Medulla oblongata (tissue), 1 donor: Measurements from ENCODE around the gene RNF207.

Source experiments
- DNase-seq: peaks from one replicate; pipeline ENCODE4 v3.0.0-alpha.2; 2015; ENCODE audit errors: extremely low spot score

Gene RNF207

DNA sequence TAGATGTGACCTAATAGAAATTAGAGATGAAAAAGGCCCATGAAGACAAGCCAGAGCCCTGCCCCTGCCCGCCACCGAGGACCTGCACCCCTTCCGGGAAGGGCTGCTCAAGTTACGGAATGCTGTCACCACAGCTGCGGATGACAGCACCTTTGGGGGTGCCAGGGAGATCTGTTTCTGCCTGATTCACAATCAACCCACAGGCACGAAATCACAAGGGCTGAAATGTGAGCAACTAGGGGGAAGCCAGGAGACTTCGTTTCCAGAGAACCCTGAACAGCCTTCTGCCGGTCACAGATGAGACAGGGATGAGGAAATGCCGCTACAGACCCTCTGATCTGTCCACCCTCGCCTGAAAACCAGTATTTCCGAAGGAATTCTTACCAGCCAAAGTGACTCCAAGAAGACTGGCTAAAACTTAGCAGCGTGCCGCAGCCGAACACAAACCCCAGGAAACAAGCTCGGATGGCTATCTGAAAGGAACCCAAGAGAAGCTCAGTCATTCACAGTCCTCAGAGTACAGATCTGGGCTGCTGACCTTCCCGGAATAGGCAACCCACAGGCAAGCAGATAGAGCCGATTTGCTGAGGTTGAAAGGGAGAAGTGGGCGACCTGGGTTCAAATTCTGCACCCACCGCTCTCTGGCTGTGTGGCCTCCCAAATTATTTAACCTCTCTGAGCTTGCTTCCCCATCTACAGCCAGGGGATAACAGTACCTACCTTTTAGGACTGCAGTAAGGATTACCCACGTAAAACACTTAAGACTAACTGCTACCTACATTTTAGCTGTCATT is 28.8 kb downstream of the RNF207 start:
- no peak for DNase-seq

DNA sequence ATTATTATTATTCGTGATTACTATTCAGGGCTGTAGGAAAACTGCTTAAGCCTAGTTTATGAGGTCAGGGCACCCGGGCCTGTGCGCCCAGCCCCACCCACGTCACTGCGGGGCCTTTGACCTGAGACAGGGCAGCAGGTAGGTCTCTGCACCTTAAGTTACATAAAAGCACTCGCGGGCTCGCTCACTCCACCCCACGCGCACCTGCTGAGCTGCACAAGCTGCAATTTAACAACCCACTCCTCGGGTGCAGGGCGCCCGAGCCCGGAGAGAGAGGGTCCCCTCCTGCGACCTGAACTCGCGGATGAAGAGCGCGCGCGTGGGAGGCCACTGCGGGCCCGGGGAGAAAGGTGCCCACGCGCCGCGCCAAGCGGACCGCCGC is 29.4 kb downstream of the RNF207 start:
- no peak for DNase-seq

DNA sequence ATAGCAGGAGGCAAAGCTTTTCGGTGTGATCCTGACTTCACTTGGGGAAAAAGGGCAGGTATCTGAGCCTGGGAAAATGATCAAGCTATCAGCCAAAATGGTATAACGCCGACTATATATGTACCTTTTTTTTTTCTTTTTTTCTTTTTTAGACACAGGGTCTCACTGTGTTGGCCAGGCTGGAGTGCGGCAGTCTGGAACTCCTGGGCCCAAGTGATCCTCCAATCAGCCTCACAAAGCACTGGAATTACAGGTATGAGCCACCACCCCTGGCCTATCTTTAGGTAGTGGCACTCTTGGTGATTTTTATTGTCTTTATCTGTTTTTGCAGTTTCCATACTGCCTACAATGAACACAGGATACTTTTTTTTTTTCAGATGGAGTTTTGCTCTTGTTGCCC is 31.2 kb downstream of the RNF207 start:
- DNase-seq, result no peak

DNA sequence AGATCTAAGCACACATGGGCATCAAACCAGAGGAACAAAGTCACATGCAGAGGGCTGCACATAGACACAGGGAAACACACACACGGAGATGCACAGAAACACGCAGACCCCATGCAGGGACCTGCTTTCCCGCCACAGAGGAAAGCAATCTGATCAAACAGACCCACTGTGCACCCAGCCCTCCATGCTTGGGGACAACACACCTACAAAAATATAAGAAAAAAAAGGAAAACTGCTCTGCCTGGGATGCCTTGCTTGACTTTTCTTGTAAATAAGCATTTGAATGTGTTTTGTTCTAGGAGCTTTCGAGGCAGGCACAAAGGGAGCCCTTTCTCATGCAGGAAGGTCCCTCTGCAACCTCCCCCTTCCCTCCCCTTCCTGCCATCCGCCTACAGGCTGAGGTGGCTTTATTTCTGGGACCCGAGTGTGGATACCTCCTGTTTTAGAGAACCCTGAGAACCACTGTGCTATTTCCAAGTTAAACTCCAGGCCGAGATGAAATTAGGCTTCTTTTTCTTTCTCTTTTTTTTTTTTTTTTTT is 33.4 kb downstream of the RNF207 start:
- no peak for DNase-seq

DNA sequence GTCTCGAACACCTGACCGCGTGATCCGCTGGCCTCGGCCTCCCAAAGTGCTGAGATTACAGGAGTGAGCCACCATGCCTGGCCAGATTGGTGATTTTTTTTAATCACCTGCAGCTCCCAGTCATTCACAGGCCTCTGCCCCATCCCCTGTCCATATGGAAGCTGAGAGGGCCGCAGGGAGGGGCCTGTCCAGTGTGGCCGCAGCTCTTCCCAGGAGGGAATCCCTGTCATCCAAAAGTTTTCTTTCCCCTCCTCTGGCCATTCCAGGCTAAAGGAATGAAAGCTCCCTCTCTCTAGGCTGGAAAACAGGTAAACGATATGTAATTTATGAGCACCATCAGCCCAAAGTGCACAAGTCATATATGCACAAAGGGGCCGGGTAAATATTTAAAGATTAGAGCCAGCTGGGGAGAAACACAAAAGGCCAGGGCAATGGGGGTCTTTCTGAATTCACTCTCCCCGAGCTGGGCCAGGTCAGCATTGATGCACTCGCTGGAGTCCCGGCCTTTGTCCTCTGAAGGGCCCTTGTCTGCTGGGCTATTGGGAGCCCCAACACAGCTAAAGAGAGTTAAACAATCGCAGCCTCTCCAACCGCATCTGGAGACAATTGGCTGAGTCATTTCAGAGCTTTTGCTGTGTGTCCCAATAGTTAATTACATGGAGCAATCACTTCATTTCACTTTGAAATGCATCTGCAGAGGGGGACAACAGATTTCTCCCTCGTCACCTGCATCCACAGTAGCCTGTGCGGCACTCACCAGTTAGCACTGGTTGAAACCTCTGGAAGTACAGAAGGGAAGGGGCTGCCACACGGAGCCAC is 34.2 kb downstream of the RNF207 start:
- no peak for DNase-seq

DNA sequence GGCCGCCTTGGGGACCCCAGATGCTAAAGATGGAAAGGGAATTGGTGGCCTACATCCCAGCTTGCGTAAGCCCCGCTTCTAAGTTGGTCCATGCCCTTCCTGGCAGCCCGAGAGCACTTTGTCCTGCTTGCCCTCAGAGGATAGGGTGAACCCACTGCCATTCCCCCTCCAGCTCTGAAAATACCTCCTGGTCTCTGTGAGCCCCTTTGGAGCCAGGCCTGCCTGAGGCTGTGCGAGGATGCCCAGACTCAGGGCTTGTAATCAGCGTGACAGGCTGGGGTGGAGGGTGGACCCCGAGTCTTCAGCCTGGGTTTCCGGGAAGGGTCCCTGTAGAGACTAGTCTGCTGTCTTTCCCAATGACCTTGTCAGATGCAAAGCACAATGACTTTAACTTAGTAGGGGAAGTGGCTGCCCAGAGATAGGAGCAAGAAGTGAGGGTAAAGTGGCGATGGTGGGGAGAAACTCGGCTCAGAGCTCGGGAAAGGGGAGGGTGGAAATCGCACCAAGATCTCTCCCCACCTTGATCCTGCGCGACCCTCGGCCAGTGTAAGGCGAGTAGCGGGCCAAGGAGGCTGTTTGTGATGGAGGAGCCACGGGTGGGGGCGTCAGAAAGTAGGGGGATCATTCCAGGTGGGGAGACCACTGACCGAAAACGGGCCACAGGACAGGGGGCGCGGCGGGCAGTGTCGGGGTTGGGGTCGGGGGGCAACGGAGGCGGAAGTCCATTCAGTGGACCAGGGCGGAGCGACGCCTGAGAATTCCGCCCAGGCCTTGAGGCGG is 35.4 kb downstream of the RNF207 start:
- no peak for DNase-seq

DNA sequence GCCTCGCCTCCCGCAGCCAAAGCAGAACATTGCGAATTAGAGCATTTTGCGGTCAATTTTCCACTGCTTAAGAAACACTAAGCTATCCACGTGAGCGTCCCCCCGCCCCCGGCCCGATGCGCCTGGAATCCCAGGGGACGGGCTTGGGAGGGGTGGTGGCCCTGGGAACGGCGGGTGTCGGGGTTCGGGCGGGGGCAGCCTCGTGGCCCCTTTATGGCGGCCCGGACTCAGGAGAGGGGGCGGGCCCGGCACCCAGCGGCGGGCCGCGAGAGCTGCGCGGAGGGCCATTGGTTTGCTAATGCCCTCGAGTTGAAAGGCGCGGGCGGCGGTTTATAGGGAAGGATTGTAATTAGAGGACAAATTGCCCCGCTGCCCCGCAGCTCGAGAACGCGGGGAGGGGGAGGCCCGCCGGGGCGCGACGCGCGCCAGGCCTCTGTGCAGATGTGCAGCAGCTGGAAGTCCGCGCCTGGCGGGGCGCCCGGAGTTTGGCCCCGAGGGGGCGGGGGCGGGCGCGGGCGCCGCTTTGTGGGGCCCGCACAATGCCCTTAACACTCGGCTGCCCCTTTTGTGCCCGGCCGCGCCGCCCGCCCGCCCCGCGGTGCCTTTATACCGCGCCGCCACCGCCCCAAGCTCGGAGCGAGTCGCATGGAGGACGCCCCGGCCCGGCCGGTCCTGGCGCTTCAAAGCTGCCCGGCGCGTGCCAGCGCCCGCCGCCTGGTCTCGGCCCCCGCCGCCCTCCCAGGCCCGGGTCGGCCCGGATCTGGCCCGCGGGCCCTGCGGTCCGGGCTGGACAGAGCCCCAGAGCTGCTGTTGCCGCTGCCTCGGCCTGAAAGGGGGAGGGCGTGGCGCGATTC is 36.2 kb downstream of the RNF207 start:
- no peak for DNase-seq

DNA sequence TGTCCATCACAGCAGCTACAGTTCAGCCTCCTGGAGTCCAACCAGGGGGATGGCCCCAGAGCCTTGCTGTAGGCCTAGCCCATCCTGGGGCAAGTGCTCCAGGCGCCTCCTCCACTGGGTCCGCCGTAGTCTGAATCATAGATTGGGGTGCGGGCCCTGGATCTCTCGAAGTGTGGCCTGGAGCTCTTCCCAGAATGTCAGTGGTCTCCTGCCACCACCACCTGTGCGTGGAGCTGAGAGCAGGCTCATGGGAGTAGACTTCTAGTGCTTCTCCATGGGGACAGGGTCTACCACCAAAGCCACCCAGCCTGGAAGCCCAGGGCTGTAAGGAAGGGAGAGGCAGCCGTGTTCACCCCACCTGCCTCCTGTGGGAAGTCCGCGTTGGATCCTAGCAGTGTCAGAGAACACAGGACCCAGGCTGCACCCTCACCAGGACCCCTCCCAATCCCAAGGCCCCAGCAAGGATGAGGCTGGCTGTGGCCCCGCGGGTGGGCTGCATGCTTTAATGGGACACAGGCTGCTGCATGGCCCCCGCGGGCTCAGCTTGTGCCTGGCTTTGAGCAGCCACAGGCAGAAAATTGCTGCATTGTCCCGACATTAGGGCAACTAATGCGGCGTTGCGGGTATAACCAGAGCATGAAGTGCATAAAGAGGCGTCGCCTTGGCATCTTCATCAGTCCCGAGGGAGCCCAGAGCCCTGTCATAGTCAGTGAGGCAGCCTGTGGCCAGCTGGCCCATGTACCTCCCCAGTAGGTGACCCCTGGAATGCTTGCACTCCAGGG is 37.3 kb downstream of the RNF207 start:
- DNase-seq, result no peak

DNA sequence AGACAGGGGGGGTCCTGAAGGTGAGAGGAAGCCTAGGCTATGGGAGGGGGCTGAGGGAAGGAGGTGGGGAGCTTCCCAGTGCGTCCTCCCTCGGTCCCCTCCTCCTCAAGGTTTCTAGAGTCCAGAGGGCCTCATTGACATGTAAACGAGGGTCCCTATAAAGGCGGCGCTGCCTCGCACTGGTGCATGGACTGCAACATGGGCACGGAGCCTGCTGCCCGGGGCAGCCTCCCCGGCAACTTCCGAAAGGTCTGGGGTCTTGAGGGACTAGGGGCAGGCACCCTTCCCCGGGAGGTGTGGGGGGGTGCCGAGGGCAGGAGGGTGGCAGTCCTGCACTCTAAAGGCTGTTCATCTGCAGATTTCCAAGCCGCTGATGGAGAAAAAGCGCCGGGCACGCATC is 38.1 kb downstream of the RNF207 start, which contains the start of gene HES3:
TSS of gene HES3 (plus strand) at position 187 of the 400 bp plus-strand sequence. CDS start at position 374, 187 bp downstream.
- DNase-seq, result no peak

DNA sequence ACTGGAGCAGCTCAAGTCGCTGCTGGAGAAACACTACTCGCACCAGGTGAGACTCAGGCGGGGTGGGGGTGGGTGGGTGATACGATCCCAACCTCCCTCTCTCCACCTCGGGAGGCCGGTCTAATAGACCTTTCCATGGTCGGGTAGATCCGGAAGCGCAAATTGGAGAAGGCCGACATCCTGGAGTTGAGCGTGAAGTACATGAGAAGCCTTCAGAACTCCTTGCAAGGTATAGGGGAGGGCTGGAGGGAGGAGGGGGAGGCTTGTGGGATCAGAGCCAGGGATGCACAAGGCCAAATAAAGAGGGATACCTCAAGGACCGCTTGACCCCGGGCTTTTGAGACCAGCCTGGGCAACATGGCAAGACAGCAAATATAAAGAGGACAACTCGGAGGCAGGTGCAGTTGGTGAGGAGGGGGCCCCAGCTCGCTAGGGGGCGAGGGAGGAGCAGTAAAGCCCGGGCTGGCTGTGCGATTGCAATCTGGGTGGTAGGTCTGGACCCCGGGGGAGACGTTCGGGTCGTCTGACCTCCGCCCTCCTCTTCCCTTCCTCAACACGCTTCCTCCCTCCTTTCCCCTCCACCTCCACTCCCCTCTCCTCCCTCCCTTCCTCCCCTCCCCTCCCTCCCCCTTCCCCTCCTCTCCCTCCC is 38.6 kb downstream of the RNF207 start:
- no peak for DNase-seq

DNA sequence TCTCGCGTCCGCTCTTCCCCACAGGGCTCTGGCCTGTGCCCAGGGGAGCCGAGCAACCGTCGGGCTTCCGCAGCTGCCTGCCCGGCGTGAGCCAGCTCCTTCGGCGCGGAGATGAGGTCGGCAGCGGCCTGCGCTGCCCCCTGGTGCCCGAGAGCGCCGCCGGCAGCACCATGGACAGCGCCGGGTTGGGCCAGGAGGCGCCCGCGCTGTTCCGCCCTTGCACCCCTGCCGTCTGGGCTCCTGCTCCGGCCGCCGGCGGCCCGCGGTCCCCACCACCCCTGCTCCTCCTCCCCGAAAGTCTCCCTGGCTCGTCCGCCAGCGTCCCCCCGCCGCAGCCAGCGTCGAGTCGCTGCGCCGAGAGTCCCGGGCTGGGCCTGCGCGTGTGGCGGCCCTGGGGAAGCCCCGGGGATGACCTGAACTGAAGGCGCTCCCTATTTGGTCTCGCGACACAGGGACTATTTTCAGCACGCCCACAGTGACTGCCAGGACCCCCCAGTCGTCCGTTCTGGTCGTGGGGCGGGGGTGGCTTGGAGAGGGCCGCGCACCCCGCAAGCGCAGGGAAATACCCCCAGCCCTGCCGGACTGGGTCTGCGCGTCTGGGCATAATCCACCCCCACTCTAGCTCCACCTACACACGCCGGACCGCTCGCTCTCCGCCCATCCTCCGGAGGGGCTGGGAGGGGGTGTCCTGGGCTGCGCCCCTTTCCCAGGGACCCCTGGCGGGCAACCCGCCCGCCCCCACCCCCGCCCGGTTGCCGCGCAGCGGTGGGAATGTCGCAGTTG is 39.4 kb downstream of the RNF207 start:
- peak; percentile 75 for DNase-seq

DNA sequence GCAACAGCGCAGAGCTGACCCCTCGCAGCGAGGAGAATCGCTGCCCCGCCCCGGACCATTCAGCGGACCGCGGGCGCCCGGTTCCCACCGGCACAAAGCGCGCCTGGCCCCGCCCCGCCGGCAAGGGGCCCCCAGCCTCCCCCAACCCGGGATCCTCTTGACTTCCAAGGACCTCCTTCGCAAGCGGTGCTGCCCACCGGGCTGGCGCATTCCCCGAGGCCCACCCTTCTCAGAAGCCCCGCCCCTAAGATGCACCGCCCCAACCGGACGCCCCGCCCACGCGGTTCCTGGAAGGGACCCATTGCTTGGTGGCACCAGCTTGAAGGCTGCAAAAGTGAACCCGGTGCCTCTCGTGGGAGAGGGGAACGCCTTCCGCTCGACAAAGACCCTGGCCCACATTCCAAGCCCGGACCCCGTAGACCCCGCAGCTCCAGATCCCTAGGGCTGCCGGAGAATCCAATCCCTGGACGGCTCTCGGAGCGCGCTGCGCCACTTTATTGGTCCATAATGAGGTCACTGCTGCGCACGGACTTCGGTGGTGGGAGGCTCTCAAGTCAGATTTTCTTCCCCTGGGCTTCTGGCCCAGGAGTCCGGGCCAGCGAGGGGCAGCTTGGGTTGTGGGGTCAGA is 40.1 kb downstream of the RNF207 start:
- DNase-seq, result no peak

DNA sequence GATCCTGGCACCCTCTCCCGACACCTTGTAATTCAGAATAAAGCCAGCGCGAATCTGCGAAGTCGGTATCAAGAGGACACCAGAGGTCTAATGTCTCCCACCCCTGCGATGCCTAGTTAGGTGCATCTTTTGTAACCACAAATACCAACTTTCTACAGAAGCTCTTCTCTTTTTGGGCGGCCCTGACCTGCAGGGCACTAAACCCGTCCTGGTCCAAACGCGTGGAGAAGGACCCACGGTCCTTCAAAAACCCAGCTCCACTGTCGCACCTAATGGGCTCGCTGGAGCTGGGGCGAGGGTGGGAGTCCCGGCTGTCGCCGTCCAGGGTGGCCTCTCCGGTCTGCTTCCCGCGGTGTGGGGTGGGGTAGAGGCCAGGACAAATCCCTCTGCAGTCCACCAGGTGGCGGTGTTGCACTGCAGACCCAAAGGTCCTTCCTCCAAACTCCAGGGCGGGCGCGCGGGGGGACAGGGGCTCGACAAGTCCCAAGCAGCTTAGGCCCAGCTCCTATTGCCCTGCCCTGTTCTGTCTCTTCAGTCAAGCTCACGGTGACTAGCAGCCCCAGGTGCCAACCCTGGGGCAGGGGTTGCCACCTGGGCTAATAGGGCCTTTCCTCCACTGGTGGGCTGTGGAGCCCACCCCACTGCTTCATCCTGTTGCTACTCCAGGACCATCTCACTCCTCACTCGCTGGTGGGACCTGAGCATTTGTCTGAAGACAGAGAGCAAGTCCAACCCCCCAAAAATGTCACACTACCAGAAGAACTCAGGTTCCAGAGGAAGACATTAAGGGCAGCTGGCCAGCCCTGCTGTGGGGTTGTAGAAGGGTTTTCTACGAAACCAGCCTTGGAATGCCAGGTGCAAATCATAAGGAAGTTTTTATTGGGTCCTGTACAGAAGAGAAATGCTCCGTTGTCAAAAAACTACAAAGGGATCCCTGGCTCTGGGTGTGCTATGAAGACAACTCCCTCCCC is 40.9 kb downstream of the RNF207 start:
- DNase-seq, result peak; percentile 77

DNA sequence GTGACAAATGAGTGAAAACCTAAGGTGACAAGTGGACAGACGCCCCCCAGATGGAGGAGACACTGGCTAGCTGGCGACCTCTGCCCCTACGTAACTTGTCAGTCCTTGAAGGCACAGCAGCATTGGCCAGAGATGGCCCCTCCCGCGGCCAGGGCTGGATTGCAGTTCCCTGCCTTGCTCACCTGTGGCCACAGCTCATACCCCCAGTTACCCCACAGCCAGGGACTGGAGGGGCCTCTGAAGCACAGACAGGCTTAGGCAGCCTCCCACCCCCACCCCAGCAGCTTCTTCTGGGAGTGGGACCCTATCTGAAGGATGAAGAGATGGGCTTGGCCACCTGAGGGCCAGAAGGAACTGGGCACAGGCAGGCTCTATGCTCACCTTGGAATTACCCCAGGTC is 41.7 kb downstream of the RNF207 start:
- DNase-seq, result no peak

DNA sequence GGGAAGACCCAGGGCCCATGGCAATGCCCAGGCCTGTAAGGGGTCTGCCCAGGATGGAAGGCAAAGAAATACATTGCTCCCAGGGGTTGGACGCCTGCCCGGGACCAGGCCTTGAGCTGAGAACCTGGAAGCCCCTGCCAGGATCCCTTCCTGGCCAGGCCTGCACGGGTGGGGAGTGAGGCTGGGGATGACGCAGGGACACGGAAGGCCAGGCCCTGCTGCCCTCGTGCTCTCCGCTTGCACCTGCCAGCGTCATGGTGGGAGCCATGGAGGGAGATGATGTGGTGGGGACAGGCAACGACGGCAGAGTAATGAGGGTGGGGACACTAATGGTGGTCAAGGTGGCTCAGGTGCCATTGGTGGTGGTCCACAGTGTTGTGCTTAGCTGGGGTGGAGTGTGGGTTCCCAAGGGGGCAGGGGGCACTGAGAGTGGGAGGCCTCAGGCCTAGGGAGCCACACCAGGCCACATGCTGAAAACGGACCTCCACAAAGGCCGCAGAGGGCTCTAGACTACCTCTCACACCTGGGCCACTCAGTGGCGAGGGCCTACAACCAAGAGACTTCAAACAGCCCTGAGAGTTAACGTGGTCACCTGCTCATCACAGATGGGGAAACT is 42.4 kb downstream of the RNF207 start:
- no peak for DNase-seq

DNA sequence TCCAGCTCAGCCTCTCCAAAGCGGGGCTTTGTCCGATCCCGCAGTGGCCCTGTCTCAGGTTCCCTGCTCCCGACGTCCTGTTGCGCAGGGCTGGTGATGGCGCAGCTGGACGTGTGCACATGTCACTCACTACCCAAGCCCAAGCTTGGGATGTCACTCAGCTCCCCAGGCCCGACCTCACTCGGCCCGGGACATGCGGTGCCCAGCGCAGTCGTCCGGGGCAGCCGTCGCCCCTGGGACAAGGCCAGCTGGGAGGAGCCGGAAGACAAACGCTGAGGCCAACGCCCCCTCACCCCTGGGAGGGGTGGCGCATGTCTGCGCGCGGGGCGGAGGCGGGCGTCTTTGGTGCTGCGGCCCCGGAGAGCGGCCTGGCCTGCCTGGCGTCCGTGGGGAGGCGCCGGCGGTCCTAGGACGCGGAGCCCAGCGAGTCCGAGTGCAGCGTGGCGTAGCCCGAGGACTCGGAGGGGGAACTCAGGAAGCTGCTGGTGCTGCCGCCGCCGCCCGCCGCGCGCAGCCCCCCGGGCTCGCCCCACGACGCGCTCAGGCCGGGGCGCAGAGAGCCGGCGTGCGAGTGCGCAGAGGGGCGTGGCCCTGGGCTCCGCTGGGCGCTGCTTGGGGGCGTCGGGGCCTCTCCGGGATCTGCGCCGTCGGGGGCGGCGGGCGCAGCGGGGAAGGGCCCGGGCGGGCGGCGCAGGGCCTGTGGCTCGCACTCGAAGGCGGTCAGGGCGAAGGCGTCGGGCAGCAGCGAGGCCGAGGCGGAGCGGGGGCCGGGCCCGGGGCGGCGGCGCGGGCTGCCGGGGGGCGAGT is 43.2 kb downstream of the RNF207 start:
- DNase-seq, result no peak
